Central memory CD8-positive, alpha-beta T cell (primary cell): Measurements from ENCODE around the gene ITPR2.

Experiments
- ATAC-seq: fragments of 150-1000 bp; cut with Tn5 transposase; replicated peaks from 2 replicates; pipeline ENCODE4 v1.10.0; 2022; ENCODE audit warnings: mild to moderate bottlenecking, moderate FRiP score, moderate number of reproducible peaks; ENCODE audit not compliant: poor library complexity, severe bottlenecking; ENCODE audit errors: extremely low read depth
- DNase-seq, 2 donors: peaks; one replicate each; pipeline ENCODE4 v3.0.0; 2021; ENCODE audit warnings: low spot score in 2 of 2
- H3K27ac Mint-ChIP-seq: one replicate; pipeline ENCODE4 v1.8.0; 2022; ENCODE audit warnings: low read depth, mild to moderate bottlenecking, moderate library complexity, mixed read lengths
- H3K27me3 Mint-ChIP-seq: one replicate; pipeline ENCODE4 v1.8.0; 2022; ENCODE audit warnings: mixed read lengths
- H3K36me3 Mint-ChIP-seq: one replicate; pipeline ENCODE4 v1.8.0; 2022; ENCODE audit warnings: mild to moderate bottlenecking, moderate library complexity, mixed read lengths; ENCODE audit not compliant: insufficient read depth
- H3K4me1 Mint-ChIP-seq: one replicate; pipeline ENCODE4 v1.8.0; 2022; ENCODE audit warnings: mixed read lengths
- H3K4me3 Mint-ChIP-seq: one replicate; pipeline ENCODE4 v1.8.0; 2022; ENCODE audit warnings: mild to moderate bottlenecking, moderate library complexity, mixed read lengths
- H3K9me3 Mint-ChIP-seq: one replicate; pipeline ENCODE4 v1.8.0; 2022; ENCODE audit warnings: mixed read lengths

The ITPR2 gene

GRCh38 chr12:26347300-26347699 is 485.7 kb downstream of the ITPR2 start:
- Mint-ChIP-seq H3K27me3 (no peaks in the 10 kb centered on the region), H3K36me3 (no peaks in the 10 kb centered on the region), H3K9me3 (no peaks in the 10 kb centered on the region), H3K4me3 (no peak overlapping the region), H3K4me1 (no peaks in the 10 kb centered on the region), H3K27ac (no peak overlapping the region)
- ATAC-seq (no peak), DNase-seq (no peak)

DNA sequence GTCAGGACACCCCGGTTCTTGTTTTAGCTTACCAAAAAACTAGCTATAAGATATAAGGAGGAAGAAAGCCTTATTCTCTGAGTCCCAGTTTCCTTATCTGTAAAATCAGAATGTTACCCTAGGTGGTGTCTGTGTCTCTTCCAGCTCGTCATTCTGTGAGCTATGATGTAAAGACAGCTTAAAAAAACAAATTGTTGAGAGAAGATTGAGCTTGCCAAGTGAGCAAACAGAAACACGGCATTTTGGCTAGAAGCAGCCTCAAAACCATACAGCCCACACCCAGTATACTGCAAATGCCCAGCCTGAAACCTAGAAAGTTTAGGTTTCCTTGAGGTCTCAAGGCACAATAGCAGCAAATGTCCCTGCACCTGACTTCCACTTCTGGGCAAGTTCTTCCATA is 486.3 kb downstream of the ITPR2 start:
- no peaks in the 10 kb centered on the region for H3K36me3 Mint-ChIP-seq
- DNase-seq (no peak), ATAC-seq (no peak)

DNA sequence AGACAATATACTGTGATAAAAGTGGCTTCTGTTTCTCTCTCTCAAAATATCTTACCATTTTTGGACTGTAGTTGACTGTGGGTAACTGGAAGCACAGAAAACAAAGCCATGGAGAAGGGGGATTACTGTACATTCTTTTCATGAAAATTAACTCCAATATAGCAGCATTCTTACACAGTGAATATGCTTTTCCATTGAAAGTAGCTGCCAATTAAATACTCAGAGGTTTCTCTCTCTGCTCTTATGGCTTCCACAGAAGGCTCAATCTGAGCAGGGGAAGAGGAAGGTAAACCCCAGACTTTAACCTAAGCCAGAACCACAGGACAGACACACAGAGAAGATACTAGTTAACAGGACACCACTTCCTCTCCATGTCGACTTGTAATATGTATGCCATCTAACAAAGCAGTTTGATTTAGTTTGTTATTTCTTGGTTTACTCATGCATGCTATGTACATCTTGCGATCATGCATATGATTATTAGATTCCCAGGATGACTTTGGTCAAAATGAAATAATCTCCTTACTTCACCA is 487.5 kb downstream of the ITPR2 start:
- Mint-ChIP-seq H3K27ac (no peak overlapping the region), H3K36me3 (no peaks in the 10 kb centered on the region), H3K9me3 (no peaks in the 10 kb centered on the region), H3K4me3 (no peak overlapping the region), H3K27me3 (no peaks in the 10 kb centered on the region), H3K4me1 (no peaks in the 10 kb centered on the region)
- no peak for ATAC-seq
- DNase-seq: no peak

More for the DNA sequence above, 486.3 kb downstream of the ITPR2 start:
- Mint-ChIP-seq H3K4me1 (no peaks in the 10 kb centered on the region), H3K27ac (no peak overlapping the region), H3K4me3 (no peak overlapping the region), H3K9me3 (no peaks in the 10 kb centered on the region), H3K27me3 (no peaks in the 10 kb centered on the region)

- Mint-ChIP-seq H3K4me3 (no peak overlapping the region), H3K27ac (peak overlapping the region; percentile 12), H3K36me3 (peaks cover 3% of the 10 kb centered on the region), H3K27me3 (no peaks in the 10 kb centered on the region), H3K4me1 (no peaks in the 10 kb centered on the region), H3K9me3 (no peaks in the 10 kb centered on the region)
- DNase-seq (no peak), ATAC-seq (no peak)
Measured at GRCh38 chr12:26341491-26341890, 491.5 kb downstream of the ITPR2 start.

- Mint-ChIP-seq H3K27ac (no peak overlapping the region), H3K36me3 (peaks cover 3% of the 10 kb centered on the region), H3K27me3 (no peaks in the 10 kb centered on the region), H3K9me3 (no peaks in the 10 kb centered on the region), H3K4me1 (no peaks in the 10 kb centered on the region), H3K4me3 (no peak overlapping the region)
- ATAC-seq: peak; percentile 36
- no peak for DNase-seq
Measured at GRCh38 chr12:26340649-26341048, 492.3 kb downstream of the ITPR2 start.

DNA sequence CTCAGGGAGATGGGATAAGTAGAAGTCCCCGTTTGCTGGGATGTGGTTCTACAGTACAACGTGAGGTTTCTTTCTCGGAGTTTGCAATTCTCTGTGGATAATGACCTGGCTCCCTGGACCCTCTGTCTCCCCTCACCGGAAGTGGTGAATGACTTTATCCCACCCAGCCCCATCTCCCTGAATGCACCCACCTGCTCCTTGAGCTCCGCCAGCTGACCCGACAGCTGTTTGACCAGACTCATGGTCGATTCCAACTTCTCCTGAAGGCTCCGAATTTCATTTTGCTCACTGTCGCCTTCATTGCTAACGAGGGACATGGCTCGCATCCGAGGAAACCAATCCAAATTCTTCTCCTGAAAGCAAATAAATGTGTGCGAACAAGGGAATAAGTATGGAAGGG is 493.0 kb downstream of the ITPR2 start:
- Mint-ChIP-seq H3K4me3 (no peak overlapping the region), H3K4me1 (no peaks in the 10 kb centered on the region), H3K36me3 (peaks cover 3% of the 10 kb centered on the region), H3K9me3 (no peaks in the 10 kb centered on the region), H3K27ac (no peak overlapping the region), H3K27me3 (no peaks in the 10 kb centered on the region)
- no peak for ATAC-seq
- DNase-seq: no peak

GRCh38 chr12:26338586-26339572 is 494.1 kb downstream of the ITPR2 start:
- Mint-ChIP-seq H3K27ac (no peak overlapping the region), H3K4me3 (no peak overlapping the region), H3K4me1 (no peaks in the 10 kb centered on the region), H3K36me3 (peaks cover 3% of the 10 kb centered on the region), H3K9me3 (no peaks in the 10 kb centered on the region), H3K27me3 (no peaks in the 10 kb centered on the region)
- no peak for ATAC-seq
- DNase-seq: no peak

DNA sequence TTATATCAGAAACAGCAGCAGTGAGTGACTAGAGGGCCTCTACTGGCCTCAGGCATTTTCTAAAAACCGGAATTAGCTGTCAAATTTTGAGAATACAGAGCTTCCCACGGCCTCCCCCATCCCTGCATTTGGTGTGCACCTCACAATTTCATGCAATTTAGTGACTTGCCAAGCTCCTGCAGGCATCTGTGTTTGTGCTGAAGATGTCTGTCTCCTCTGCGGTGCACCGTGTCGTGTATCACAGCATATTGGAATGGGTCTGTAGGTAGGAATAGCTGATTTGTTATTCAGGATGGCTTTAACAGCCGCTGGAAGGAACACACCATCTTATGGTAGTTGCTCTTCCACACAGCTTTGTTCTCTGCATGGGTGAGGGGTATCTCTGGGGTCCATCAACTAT is 497.3 kb downstream of the ITPR2 start:
- Mint-ChIP-seq H3K27ac (no peak overlapping the region), H3K4me1 (no peaks in the 10 kb centered on the region), H3K36me3 (peaks cover 3% of the 10 kb centered on the region), H3K9me3 (peaks cover 7% of the 10 kb centered on the region), H3K4me3 (no peak overlapping the region), H3K27me3 (no peaks in the 10 kb centered on the region)
- no peak for DNase-seq
- no peak for ATAC-seq

GRCh38 chr12:26334621-26335124 is 498.3 kb downstream of the ITPR2 start:
- Mint-ChIP-seq H3K4me1 (no peaks in the 10 kb centered on the region), H3K36me3 (no peaks in the 10 kb centered on the region), H3K27ac (no peak overlapping the region), H3K9me3 (peaks cover 7% of the 10 kb centered on the region), H3K27me3 (no peaks in the 10 kb centered on the region), H3K4me3 (no peak overlapping the region)
- no peak for ATAC-seq
- DNase-seq: no peak

GRCh38 chr12:26331960-26332359 is 501.0 kb downstream of the ITPR2 start:
- Mint-ChIP-seq H3K27me3 (peaks cover 4% of the 10 kb centered on the region), H3K4me3 (no peak overlapping the region), H3K27ac (no peak overlapping the region), H3K4me1 (no peaks in the 10 kb centered on the region), H3K36me3 (no peaks in the 10 kb centered on the region), H3K9me3 (peaks cover 13% of the 10 kb centered on the region)
- ATAC-seq (no peak), DNase-seq (no peak)

GRCh38 chr12:26331136-26331535 is 501.9 kb downstream of the ITPR2 start:
- Mint-ChIP-seq H3K4me3 (no peak overlapping the region), H3K9me3 (peaks cover 13% of the 10 kb centered on the region), H3K27ac (no peak overlapping the region), H3K36me3 (no peaks in the 10 kb centered on the region), H3K4me1 (no peaks in the 10 kb centered on the region), H3K27me3 (peaks cover 9% of the 10 kb centered on the region)
- DNase-seq: no peak
- ATAC-seq: no peak

DNA sequence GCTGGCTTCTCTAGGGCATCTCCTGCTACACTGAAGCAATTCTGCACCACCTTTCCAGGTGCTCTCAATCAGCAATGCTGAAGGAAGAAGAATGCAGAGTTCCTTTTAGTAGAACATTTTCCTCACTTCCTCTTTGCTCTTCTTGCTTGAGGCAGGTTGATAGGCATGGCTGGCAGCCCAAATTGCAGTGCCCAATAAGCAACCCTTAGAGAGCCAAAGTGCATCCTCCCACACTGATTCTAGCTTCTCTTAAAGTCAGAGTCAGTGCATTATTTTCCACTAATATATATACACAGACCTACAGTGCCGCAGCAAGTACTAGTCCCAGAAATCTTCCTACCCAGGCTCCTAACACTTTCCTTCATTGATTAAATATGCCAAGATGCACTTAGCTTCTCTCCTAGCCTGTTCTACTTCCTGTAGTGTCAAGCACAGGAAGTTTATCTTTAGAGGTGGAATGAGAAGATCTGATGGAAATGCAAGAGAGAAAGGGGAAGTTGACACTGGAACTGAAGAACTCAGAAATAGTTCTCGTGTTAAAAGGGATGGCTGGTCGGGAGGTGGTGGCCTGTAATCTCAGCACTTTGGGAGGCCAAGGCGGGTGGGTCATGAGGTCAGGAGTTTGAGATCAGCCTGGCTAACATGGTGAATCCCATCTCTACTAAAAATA is 504.9 kb downstream of the ITPR2 start:
- Mint-ChIP-seq H3K27me3 (peaks cover 9% of the 10 kb centered on the region), H3K9me3 (peaks cover 13% of the 10 kb centered on the region), H3K4me3 (no peak overlapping the region), H3K4me1 (no peaks in the 10 kb centered on the region), H3K27ac (no peak overlapping the region), H3K36me3 (no peaks in the 10 kb centered on the region)
- no peak for ATAC-seq
- DNase-seq: no peak
